ENCODE data around the gene GGT7. TPM values are rescaled to one million over a fixed set of nuclear protein-coding genes. Genes with fewer than 3 reads are reported as not detected.

Gene GGT7
- total RNA-seq, 1 donor from 2014 or later: 58.4 TPM

- Mint-ChIP-seq H3K27me3 (peaks cover 3% of the 10 kb centered on the region), H3K4me1 (ENCODE audit: low read depth) (peaks cover 27% of the 10 kb centered on the region), H3K9me3 (ENCODE audit: low read depth) (peaks cover 4% of the 10 kb centered on the region), H3K4me3 (ENCODE audit: low read depth) (peak within 1 kb of the TSS; percentile 97), H3K27ac (peak within 1 kb of the TSS; percentile 99), H3K36me3 (ENCODE audit: insufficient read depth) (peaks cover 7% of the 10 kb centered on the region)
- TF ChIP-seq CTCF (IDR thresholded peaks at IDR 0.05; ENCODE audit: unreplicated experiment): no peak
- peak; percentile 84 for DNase-seq (ENCODE audit: low spot score, unreplicated experiment)
Observed at GRCh38 chr20:34825530-34826362, 46.9 kb downstream of the GGT7 start, which contains the start of gene NCOA6. NCOA6 (minus strand) TSS chr20:34825651; CDS start chr20:34782355, 43,296 bp downstream.

- TF ChIP-seq CTCF (IDR thresholded peaks at IDR 0.05; ENCODE audit: unreplicated experiment): peak; percentile 37
- peaks cover 27% of the 10 kb centered on the region for H3K4me1 Mint-ChIP-seq (ENCODE audit: low read depth)
- H3K4me3 Mint-ChIP-seq (ENCODE audit: low read depth): peak overlapping the region; percentile 97
- H3K9me3 Mint-ChIP-seq (ENCODE audit: low read depth): peaks cover 4% of the 10 kb centered on the region
- H3K27me3 Mint-ChIP-seq: peaks cover 3% of the 10 kb centered on the region
- peak; percentile 73 for DNase-seq (ENCODE audit: low spot score, unreplicated experiment)
- H3K27ac Mint-ChIP-seq: peak overlapping the region; percentile 99
- peaks cover 7% of the 10 kb centered on the region for H3K36me3 Mint-ChIP-seq (ENCODE audit: insufficient read depth)
Observed at GRCh38 chr20:34824806-34825529, 47.7 kb downstream of the GGT7 start.

GRCh38 chr20:34824452-34824805, 48.2 kb downstream of the GGT7 start:
- Mint-ChIP-seq H3K4me3 (ENCODE audit: low read depth) (peak overlapping the region; percentile 97), H3K27me3 (peaks cover 3% of the 10 kb centered on the region), H3K27ac (peak overlapping the region; percentile 99), H3K36me3 (ENCODE audit: insufficient read depth) (peaks cover 7% of the 10 kb centered on the region), H3K9me3 (ENCODE audit: low read depth) (peaks cover 4% of the 10 kb centered on the region), H3K4me1 (ENCODE audit: low read depth) (peaks cover 30% of the 10 kb centered on the region)
- peak; percentile 37 for DNase-seq (ENCODE audit: low spot score, unreplicated experiment)
- no peak for TF ChIP-seq CTCF (IDR thresholded peaks at IDR 0.05; ENCODE audit: unreplicated experiment)

GRCh38 chr20:34824026-34824425, 48.6 kb downstream of the GGT7 start:
- peak overlapping the region; percentile 97 for H3K4me3 Mint-ChIP-seq (ENCODE audit: low read depth)
- no peak for DNase-seq (ENCODE audit: low spot score, unreplicated experiment)
- peak overlapping the region; percentile 99 for H3K27ac Mint-ChIP-seq
- peaks cover 7% of the 10 kb centered on the region for H3K36me3 Mint-ChIP-seq (ENCODE audit: insufficient read depth)
- H3K27me3 Mint-ChIP-seq: peaks cover 2% of the 10 kb centered on the region
- peaks cover 30% of the 10 kb centered on the region for H3K4me1 Mint-ChIP-seq (ENCODE audit: low read depth)
- no peak for TF ChIP-seq CTCF (IDR thresholded peaks at IDR 0.05; ENCODE audit: unreplicated experiment)
- peaks cover 4% of the 10 kb centered on the region for H3K9me3 Mint-ChIP-seq (ENCODE audit: low read depth)

GRCh38 chr20:34820805-34821578, 51.7 kb downstream of the GGT7 start:
- H3K9me3 Mint-ChIP-seq (ENCODE audit: low read depth): peaks cover 4% of the 10 kb centered on the region
- no peaks in the 10 kb centered on the region for H3K27me3 Mint-ChIP-seq
- H3K36me3 Mint-ChIP-seq (ENCODE audit: insufficient read depth): peaks cover 8% of the 10 kb centered on the region
- no peak overlapping the region for H3K4me3 Mint-ChIP-seq (ENCODE audit: low read depth)
- H3K27ac Mint-ChIP-seq: no peak overlapping the region
- no peak for DNase-seq (ENCODE audit: low spot score, unreplicated experiment)
- no peak for TF ChIP-seq CTCF (IDR thresholded peaks at IDR 0.05; ENCODE audit: unreplicated experiment)
- H3K4me1 Mint-ChIP-seq (ENCODE audit: low read depth): peaks cover 43% of the 10 kb centered on the region
